Measurements from ENCODE around the gene THOP1. TPM values are rescaled to one million over a fixed set of nuclear protein-coding genes. Genes with fewer than 3 reads are reported as not detected.

The THOP1 gene
- total RNA-seq, 1 experiment from 2014 or later = 127 TPM

DNA sequence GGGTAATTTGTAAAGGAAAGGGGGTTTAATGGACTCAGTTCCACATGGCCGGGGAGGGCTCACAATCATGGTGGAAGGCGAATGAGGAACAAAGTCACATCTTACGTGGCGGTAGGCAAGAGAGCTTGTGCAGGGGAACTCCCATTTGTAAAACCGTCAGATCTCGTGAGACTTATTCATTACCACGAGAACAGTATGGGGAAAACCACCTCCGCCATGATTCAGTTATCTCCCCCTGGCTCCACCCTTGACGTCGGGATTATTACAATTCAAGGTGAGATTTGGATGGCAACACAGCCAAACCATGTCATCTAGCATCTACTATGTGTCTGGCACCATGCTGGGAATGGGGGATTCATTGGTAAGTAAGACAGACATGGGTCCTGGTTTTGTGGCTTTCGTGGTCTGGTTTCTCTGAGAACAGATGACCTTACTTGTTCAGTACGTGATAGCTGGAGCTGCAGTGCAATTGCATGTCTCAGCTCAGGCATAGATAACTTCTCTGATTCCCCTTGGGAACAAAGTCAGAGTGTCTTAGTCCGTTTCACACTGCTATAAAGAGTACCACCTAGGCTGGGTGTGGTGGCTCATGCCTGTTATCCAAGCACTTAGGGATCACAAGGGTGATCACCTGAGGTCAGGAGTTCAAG is 42.7 kb downstream of the THOP1 start:
- in situ Hi-C loops (cut with HindIII; ENCODE audit: low pct_unique_long_range_greater_than_20kb, low sequenced_read_pairs) = no loop called here

DNA sequence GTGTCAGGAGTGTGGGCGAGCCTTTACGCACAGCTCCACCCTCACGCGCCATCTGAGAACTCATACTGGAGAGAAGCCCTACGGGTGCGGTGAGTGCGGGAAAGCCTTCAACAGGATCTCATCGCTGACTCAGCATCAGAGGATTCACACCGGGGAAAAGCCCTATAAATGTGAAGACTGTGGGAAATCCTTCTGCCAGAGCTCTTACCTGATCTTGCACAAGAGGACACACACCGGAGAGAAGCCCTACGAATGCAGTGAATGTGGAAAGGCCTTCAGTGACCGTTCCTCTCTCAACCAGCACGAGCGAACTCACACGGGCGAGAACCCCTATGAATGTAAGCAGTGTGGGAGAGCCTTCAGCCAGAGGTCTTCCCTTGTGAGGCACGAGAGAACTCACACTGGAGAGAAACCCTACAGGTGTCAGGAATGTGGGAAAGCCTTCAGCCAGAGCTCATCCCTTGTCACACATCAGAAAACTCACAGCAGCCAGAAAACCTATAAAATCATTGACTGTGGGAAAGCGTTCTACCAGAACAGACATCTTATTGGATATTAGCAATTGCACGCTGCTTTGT is 49.1 kb downstream of the THOP1 start:
- DNase-seq (ENCODE audit: low read depth) = no peak
- in situ Hi-C loops (cut with HindIII; ENCODE audit: low pct_unique_long_range_greater_than_20kb, low sequenced_read_pairs) = no loop called here

More for the DNA sequence above, 42.7 kb downstream of the THOP1 start:
- no peak for DNase-seq (ENCODE audit: low read depth)

DNA sequence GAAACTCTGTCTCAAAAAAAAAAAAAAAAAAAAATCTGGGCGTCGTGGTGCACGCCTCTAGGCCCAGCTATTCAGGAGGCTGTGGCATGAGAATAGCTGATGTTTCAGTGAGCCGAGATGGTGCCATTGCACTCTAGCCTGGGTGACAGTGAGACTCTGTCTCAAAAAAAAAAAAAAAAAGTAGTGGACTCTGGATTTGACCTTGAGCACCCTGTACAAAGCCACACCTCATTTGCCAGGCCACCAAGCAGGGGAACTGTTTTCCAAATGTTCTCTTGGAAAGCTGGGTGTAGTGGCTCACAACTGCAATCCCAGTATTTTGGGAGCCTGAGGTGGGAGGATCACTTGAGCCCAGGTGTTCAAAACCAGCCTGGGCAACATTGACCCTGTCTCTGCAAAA is 52.1 kb downstream of the THOP1 start:
- no peak for DNase-seq (ENCODE audit: low read depth)
- in situ Hi-C loops (cut with HindIII; ENCODE audit: low pct_unique_long_range_greater_than_20kb, low sequenced_read_pairs) = no loop called here

DNA sequence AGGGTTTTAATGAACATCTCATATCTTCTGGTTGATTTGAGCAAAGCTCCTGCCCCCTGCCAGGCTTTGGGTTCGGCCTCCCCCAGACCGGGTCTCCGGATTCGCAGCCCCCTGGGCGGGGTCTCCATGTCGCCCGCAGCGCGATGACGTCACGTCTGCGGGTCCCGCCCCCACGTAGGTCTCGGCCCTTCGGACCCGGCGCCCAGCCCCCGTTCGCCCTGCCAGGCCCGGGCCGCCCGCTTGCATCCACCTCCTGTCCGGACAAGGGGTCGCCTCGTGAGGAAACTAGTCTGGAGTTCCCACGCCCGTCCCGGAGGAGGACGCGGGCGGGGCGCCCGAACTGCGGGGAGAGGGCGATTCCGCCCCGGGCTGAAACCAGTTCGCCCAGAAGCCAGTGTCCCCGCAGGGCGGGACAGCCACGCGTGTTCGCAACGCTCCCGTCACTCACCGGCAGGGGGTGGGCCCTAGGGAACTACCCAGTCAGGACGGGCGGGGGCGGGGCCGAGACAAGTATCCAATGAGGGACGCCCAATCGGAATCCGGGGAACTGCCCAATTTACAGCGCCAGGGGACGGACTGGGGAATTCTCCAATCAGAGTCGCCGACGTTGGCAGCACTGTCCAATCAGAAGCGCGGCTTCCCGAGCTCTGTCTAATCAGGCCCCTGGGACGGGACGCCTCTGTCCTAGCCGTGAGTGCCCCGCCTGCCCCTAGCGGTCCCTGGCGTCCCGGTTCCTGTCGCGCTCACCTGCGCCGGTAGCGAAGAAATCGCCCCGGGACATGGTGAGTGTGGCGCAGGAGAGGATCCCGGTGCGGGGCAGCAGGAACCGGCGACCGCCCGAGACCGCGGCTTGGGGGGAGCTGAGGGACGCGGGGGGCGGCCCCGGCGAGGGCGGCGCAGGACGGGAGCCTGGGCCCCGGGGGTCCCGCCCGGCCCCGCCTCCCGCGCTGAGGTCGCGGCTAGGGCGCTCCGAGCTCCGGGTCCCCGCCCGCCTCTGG is 55.8 kb downstream of the THOP1 start, which contains the start of gene ZNF555:
Gene ZNF555, plus strand, starts transcription at position 682 of the 998 bp plus-strand sequence. Its CDS starts 98 bp downstream, at position 780.
- peak; percentile 90 for DNase-seq (ENCODE audit: low read depth)
- in situ Hi-C loops (cut with HindIII; ENCODE audit: low pct_unique_long_range_greater_than_20kb, low sequenced_read_pairs) = no loop called here

DNA sequence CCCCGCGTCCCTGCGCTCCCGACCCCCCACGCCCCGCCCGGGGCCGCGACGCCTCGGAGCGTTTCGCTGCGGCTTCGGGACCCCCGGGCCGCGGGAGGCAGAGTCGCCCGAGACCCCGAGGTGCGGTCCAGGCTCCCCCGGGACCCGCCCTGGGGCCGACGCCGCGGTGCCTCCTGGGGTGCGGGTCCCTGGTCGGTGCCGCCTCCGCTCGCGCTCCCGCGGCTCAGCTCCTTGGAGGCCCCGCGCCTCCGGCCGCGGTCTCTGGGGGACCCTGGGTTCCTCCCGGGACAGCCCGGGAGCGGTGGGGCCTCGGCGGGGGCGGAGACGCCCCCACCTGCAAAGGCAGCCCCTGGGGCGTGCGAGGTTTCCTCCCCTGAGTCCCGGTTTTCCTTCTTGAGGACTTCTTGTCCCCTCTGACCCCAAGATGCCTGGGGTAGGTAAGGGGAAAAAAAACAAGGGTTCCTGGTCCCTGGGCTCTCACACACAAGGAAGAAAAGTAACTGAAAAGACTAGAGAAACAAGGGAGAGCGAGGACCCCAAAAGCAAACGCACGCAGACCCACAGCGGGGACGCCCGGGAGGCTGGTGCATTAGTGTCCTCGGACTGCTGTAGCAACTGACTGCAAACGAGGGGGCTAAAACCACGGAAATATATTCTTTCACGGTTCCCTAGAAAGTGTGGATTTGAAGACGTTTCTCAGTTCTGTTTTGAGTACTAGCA is 56.7 kb downstream of the THOP1 start:
- DNase-seq (ENCODE audit: low read depth) = no peak
- in situ Hi-C loops (cut with HindIII; ENCODE audit: low pct_unique_long_range_greater_than_20kb, low sequenced_read_pairs) = no loop called here

DNA sequence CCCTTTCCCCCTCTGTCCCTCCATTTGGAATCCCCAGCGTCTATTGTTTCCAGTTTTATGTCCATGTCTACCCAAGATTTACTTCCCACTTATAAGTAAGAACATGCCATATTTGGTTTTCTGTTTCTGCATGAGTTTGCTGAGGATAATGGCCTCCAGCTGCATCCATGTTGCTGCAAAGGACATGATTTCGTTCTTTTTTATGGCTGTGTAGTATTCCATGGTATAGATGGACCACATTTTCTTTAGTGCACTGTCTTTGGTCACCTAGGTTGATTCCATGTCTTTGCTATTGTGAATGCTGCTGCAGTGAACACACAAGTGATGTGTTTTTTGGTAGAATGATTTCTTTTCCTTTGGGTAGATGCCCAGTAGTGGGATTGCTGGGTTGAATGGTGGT is 59.8 kb downstream of the THOP1 start:
- in situ Hi-C loops (cut with HindIII; ENCODE audit: low pct_unique_long_range_greater_than_20kb, low sequenced_read_pairs) = no loop called here
- no peak for DNase-seq (ENCODE audit: low read depth)

DNA sequence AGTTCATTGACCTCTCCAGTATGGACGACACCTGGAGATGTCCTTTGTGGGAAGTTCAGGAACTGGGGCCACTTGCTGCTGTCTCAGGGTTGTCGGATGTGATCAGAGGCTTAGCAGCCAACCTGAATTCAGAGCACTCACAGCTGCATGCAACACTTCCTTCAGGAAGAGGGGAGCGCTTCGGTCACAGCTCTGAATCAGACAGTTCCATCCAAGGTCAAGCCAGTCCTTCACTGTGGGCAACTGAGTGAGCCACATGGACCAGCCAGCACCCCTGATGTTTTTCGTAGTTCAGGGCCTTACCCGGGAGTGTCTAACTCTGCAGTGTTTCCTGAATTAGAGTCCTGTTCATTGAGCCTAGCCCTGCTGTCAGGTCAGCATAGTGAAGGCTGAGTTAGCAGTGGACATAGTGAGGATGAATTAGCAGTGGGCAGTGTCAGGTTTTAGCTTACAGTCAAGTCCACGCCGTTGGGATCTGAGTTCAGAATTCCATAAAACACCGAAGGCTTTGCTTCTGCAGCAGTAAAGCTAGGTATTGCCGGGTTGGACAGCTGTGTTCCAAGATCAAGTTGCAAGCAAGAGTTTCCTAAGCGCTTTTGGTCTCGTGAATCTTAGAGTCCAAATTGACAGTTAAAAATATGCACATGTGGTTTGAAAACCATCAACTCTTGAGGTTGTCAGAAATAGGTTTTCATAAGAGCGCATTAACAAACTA is 61.0 kb downstream of the THOP1 start:
- in situ Hi-C loops (cut with HindIII; ENCODE audit: low pct_unique_long_range_greater_than_20kb, low sequenced_read_pairs) = no loop called here
- no peak for DNase-seq (ENCODE audit: low read depth)

DNA sequence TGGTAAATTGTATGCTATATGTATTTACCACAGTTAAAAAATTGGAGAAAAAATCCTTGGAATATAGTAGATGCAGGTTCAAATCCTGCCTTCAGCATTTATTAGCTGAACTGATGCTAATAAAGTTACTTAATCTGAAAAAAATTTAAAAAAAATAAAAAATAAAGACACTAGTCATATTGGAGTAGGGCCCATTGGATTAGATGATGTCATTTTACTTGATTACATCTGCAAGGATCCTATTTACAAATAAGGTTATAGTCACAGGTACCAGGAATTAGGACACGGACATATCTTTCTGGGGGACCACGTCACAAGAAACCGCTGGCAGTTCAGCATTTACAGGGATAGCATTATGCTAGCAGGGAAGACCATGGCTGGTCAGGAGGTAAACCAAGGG is 62.2 kb downstream of the THOP1 start:
- no peak for DNase-seq (ENCODE audit: low read depth)
- in situ Hi-C loops (cut with HindIII; ENCODE audit: low pct_unique_long_range_greater_than_20kb, low sequenced_read_pairs) = no loop called here

DNA sequence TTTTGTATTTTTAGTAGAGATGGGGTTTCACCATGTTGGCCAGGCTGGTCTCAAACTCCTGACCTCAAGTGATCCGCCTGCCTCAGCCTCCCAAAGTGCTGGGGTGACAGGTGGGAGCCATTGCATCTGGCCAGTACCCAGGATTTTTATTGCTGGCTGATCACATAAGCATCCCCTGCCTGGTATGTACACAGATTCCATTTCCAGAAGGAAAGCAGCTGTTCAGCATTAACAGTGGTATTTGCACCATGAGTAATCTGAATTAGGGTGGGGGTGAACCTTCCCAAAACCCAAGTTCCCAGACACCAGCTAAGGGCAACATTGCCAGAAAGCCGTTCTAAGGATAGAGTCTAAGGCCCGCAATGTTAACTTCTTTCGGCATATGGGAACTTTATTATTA is 63.3 kb downstream of the THOP1 start:
- in situ Hi-C loops (cut with HindIII; ENCODE audit: low pct_unique_long_range_greater_than_20kb, low sequenced_read_pairs) = no loop called here
- DNase-seq (ENCODE audit: low read depth) = no peak

DNA sequence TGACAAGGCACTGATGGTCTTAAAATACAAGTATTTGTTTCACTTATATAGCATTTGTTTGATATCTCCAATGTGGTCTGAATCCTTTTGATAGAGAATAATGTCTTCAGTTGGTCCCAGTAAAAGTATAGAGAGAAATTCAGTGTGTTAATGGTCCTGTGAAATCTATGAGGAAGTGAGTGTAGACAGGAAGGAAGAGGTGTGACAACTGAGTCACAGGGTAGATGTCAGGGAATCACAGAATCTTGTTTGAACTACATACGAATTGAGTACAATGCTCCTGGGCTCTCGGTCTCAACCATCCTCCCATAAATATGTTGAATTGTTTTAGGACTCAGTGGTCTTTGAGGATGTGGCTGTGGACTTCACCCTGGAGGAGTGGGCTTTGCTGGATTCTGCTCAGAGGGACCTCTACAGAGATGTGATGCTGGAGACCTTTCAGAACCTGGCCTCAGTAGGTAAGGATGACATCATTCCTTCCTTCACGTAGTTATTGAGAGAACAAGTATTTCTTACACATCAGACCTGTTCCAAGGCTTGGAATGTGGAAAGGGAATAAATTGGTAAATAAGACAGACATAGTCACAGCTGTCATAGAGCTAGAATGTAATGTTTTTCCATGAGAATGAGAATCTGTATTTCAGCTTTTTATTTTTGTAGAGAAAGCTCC is 65.1 kb downstream of the THOP1 start:
- no peak for DNase-seq (ENCODE audit: low read depth)
- in situ Hi-C loops (cut with HindIII; ENCODE audit: low pct_unique_long_range_greater_than_20kb, low sequenced_read_pairs) = no loop called here

DNA sequence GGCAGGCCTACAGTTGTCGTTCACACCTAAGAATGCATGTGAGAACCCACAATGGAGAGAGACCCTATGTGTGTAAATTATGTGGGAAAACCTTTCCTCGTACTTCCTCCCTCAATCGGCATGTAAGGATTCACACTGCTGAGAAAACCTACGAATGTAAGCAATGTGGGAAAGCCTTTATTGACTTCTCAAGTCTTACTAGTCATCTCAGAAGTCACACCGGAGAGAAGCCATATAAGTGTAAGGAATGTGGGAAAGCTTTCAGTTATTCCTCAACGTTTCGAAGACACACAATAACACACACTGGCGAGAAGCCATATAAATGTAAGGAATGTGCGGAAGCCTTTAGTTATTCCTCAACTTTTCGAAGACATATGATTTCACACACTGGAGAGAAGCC is 67.3 kb downstream of the THOP1 start:
- in situ Hi-C loops (cut with HindIII; ENCODE audit: low pct_unique_long_range_greater_than_20kb, low sequenced_read_pairs) = no loop called here
- no peak for DNase-seq (ENCODE audit: low read depth)

DNA sequence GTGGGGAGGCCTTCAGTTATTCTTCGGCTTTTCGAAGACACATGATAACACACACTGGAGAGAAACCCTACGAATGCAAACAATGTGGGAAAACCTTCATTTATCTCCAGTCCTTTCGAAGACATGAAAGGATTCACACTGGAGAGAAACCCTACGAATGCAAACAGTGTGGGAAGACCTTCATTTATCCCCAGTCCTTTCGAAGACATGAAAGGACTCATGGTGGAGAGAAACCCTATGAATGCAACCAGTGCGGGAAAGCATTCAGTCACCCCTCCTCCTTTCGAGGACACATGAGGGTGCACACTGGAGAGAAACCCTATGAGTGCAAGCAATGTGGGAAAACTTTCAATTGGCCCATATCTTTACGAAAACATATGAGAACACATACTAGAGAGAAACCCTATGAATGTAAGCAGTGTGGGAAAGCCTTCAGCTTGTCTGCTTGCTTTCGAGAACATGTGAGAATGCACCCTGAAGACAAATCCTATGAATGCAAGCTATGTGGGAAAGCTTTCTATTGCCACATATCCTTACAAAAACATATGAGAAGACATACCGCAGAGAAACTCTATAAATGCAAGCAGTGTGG is 67.8 kb downstream of the THOP1 start:
- no peak for DNase-seq (ENCODE audit: low read depth)
- in situ Hi-C loops (cut with HindIII; ENCODE audit: low pct_unique_long_range_greater_than_20kb, low sequenced_read_pairs) = no loop called here

DNA sequence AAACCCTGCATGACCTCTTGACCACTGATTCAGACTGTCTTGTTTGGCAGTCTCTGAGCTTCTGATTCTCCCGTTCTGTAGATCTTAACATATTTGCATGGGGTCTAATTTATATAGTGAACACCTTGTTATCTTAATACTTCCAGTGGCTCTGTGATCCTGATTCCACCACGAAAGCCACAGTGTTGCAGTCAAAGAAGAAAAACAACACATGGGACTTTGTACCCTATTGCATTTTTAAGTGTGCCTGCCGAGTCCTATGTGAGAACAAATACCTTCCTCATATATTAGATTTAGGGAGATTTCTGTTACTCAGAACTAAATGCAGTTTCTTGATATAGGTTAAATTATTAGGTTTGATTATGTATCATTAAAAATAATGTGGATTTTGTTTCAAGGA is 69.5 kb downstream of the THOP1 start:
- in situ Hi-C loops (cut with HindIII; ENCODE audit: low pct_unique_long_range_greater_than_20kb, low sequenced_read_pairs) = no loop called here
- DNase-seq (ENCODE audit: low read depth) = no peak

DNA sequence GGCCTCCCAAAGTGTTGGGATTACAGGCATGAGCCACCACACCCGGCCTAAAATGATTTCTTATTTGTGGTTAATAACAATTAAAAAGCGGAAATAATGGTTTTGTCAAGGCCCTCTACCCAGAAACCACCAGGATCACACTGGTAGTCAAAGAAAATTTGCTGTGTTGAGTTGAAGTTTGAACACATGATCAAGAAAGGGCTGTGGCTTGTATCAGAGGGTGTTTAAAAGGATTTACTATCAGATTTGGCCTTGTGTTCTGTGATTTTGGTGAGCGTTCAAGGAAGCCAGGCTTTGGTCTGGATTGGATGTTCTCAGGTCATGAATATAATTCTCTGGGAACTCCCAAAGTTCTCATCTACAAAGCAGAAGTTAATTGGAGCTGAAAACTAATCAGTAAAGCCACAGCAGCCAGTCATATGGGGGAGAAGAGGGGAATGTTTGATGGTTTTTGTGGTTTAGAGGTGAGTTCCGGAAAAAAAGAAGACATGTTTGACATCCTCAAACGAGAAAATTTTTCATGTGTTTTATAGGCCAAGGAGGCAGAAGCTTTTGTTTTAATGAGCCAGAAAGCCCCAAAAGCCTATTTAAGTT is 71.3 kb downstream of the THOP1 start:
- in situ Hi-C loops (cut with HindIII; ENCODE audit: low pct_unique_long_range_greater_than_20kb, low sequenced_read_pairs) = no loop called here
- DNase-seq (ENCODE audit: low read depth) = no peak

DNA sequence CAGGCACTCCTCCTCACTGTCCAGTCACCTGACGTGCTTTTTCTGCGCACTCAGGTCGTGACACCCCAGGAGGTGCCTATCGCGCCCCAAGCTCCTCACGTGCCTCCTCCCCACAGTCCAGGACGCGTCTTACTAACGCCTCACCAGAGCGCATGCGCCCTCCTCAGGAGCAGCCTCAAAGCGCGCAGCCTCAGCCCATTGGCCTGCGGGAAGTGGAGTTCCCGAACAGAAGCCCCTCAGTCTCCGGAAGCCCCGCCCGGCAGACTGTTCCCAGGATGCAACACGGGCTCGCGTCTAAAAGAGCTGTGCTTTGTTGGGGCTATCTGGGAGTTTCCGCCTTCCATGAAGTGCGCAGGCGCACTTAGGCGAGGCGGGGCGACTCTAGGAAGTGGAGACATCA is 73.6 kb downstream of the THOP1 start:
- no peak for DNase-seq (ENCODE audit: low read depth)
- in situ Hi-C loops (cut with HindIII; ENCODE audit: low pct_unique_long_range_greater_than_20kb, low sequenced_read_pairs) = no loop called here

DNA sequence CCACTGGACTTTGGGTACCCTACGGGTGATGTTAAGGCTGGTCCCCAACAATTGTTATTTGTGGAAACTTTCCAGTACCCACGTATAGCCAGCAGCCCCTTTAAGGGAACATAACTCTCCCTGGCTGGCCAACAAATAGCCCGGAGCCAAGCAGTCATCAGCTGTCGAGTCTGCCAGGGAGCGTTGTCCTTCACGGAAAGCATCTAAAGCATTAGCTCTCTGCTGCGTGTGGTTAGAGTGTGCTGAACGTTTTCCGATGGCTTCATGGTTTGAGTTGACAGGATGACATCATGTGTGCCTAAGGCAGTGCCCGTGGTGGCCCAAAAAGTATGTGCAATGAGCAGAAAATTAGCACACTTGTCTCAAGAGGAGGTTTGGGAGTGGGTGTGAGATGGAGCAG is 78.5 kb downstream of the THOP1 start:
- in situ Hi-C loops (cut with HindIII; ENCODE audit: low pct_unique_long_range_greater_than_20kb, low sequenced_read_pairs) = no loop called here
- no peak for DNase-seq (ENCODE audit: low read depth)
